IMR-90 (cell line): ENCODE data around the gene POLD3. TPM values are rescaled to one million over a fixed set of nuclear protein-coding genes. Genes with fewer than 3 reads are reported as not detected.

Experiments
- ATAC-seq: fragments of 200-7000 bp; cut with Tn5 transposase; 2 replicates; pipeline ENCODE4 v1.9.1; 2020; ENCODE audit warnings: low read depth, mild to moderate bottlenecking, moderate library complexity
- BruUV-seq: library from RNA; stranded (reverse); fragments of 400-500 nt; replicated peaks from 2 replicates; lab custom pipeline; 2021; lab: Mats Ljungman, UMichigan
- CTCF ChIA-PET: fragments of 300-600 bp; formaldehyde crosslinking; extraction: SDS; loops from one replicate; lab custom pipeline; 2021; ENCODE audit warnings: antibody characterized with exemption; lab: Yijun Ruan, JAX
- POLR2A ChIA-PET: fragments of 300-600 bp; sonication (Branson Sonifier 250); formaldehyde crosslinking; loops from one replicate; lab custom pipeline; 2022; ENCODE audit warnings: antibody characterized with exemption; ENCODE audit not compliant: unreplicated experiment; lab: Charles Lee
- DNase-seq: peaks from one replicate; pipeline ENCODE4 v3.0.0; 2013
- H2AFZ ChIP-seq: replicated peaks from 2 replicates; pipeline ENCODE3; 2013; ENCODE audit warnings: low read length, mild to moderate bottlenecking; ENCODE audit not compliant: poor library complexity
- H2AK5ac ChIP-seq: 2 replicates; pipeline ENCODE4 v1.6.1; 2013; ENCODE audit warnings: low read depth, low read length, inconsistent platforms
- H2AK9ac ChIP-seq: replicated peaks from 2 replicates; pipeline ENCODE3; 2013; ENCODE audit warnings: mild to moderate bottlenecking, low read depth, low read length, moderate library complexity; ENCODE audit not compliant: poor library complexity
- H2BK120ac ChIP-seq: 2 replicates; pipeline ENCODE4 v1.6.1; 2013; ENCODE audit warnings: low read depth, low read length, inconsistent platforms
- H2BK15ac ChIP-seq: 3 replicates; pipeline ENCODE4 v1.6.1; 2013; ENCODE audit warnings: low read depth, low read length, inconsistent platforms
- H2BK20ac ChIP-seq: 2 replicates; pipeline ENCODE4 v1.6.1; 2013; ENCODE audit warnings: low read depth, mild to moderate bottlenecking, inconsistent platforms, low read length, moderate library complexity
- H2BK5ac ChIP-seq: 2 replicates; pipeline ENCODE4 v1.6.1; 2013; ENCODE audit warnings: mild to moderate bottlenecking, low read depth, low read length, inconsistent platforms; ENCODE audit not compliant: poor library complexity, severe bottlenecking
- H3K14ac ChIP-seq: replicated peaks from 2 replicates; pipeline ENCODE4 v1.6.1; 2013; ENCODE audit warnings: low read depth, low read length, inconsistent platforms
- H3K18ac ChIP-seq: 2 replicates; pipeline ENCODE4 v1.6.1; 2013; ENCODE audit warnings: low read depth, low read length, control low read depth
- H3K23ac ChIP-seq: 2 replicates; pipeline ENCODE4 v1.6.1; 2013; ENCODE audit warnings: low read depth, low read length, inconsistent platforms
- H3K27ac ChIP-seq: 2 replicates; pipeline ENCODE4 v1.5.1; 2013; ENCODE audit warnings: mild to moderate bottlenecking, control low read depth, low read length; ENCODE audit not compliant: insufficient read depth
- H3K27me3 ChIP-seq: 2 replicates; pipeline ENCODE4 v1.6.1; 2013; ENCODE audit warnings: low read length; ENCODE audit not compliant: control insufficient read depth, insufficient read depth
- H3K36me3 ChIP-seq: 2 replicates; pipeline ENCODE4 v1.6.1; 2013; ENCODE audit warnings: low read length, mixed read lengths; ENCODE audit not compliant: control insufficient read depth, insufficient read depth
- H3K4ac ChIP-seq: 2 replicates; pipeline ENCODE4 v1.6.1; 2013; ENCODE audit warnings: low read depth, low read length, inconsistent platforms
- H3K4me1 ChIP-seq: 2 replicates; pipeline ENCODE4 v1.6.1; 2013; ENCODE audit warnings: low read length, mixed read lengths; ENCODE audit not compliant: control insufficient read depth, insufficient read depth
- H3K4me2 ChIP-seq: 2 replicates; pipeline ENCODE4 v1.6.1; 2013; ENCODE audit warnings: low read depth, mild to moderate bottlenecking, control low read depth, low read length, moderate library complexity
- H3K4me3 ChIP-seq: 2 replicates; pipeline ENCODE4 v1.5.1; 2013; ENCODE audit warnings: low read depth, mild to moderate bottlenecking, control low read depth, low read length, moderate library complexity; ENCODE audit not compliant: insufficient read depth
- H3K56ac ChIP-seq: 2 replicates; pipeline ENCODE4 v1.6.1; 2013; ENCODE audit warnings: low read length, inconsistent platforms; ENCODE audit not compliant: insufficient read depth; ENCODE audit errors: extremely low read depth
- H3K79me1 ChIP-seq, 2 experiments: 2 replicates each; pipeline ENCODE4 v1.6.1; 2013; ENCODE audit warnings: low read length in 2 of 2, inconsistent platforms in 1 of 2, low read depth in 1 of 2
- H3K9ac ChIP-seq: 2 replicates; pipeline ENCODE4 v1.6.1; 2013; ENCODE audit warnings: low read depth, low read length, control low read depth
- H3K9me1 ChIP-seq: 2 replicates; pipeline ENCODE4 v1.6.1; 2013; ENCODE audit warnings: low read length, inconsistent platforms; ENCODE audit not compliant: insufficient read depth
- H3K9me3 ChIP-seq: 2 replicates; pipeline ENCODE4 v1.6.1; 2013; ENCODE audit warnings: low read length; ENCODE audit not compliant: control insufficient read depth, insufficient read depth
- H4K20me1 ChIP-seq: 2 replicates; pipeline ENCODE4 v1.6.1; 2013; ENCODE audit warnings: low read length, inconsistent platforms; ENCODE audit not compliant: insufficient read depth
- H4K5ac ChIP-seq: 2 replicates; pipeline ENCODE4 v1.6.1; 2013; ENCODE audit warnings: mild to moderate bottlenecking, low read depth, low read length, control low read depth
- H4K8ac ChIP-seq, 2 experiments: 2 replicates each; pipeline ENCODE4 v1.6.1; 2013; ENCODE audit warnings: low read depth in 2 of 2, low read length in 2 of 2, control low read depth in 1 of 2, inconsistent platforms in 1 of 2
- H4K91ac ChIP-seq: 2 replicates; pipeline ENCODE4 v1.6.1; 2013; ENCODE audit warnings: low read depth, low read length, inconsistent platforms; ENCODE audit not compliant: insufficient read depth
- BHLHE40 ChIP-seq: fragments of 150-350 bp; IDR thresholded peaks from 2 replicates; pipeline ENCODE4 v1.6.1; 2016; ENCODE audit warnings: mild to moderate bottlenecking, low read depth, low read length
- CEBPB ChIP-seq: IDR thresholded peaks from 2 replicates; pipeline ENCODE4 v1.6.1; 2012; ENCODE audit warnings: low read depth, low read length, improper control_type of control experiment
- CHD1 ChIP-seq: IDR thresholded peaks from 2 replicates; pipeline ENCODE4 v1.6.1; 2012; ENCODE audit warnings: low read depth, low read length, improper control_type of control experiment
- FOS ChIP-seq: fragments of 150-350 bp; IDR thresholded peaks from 2 replicates; pipeline ENCODE4 v1.6.1; 2016; ENCODE audit warnings: low read depth, low read length
- MAZ ChIP-seq: IDR thresholded peaks from 2 replicates; pipeline ENCODE4 v1.6.1; 2012; ENCODE audit warnings: low read depth, mild to moderate bottlenecking, low read length, improper control_type of control experiment, moderate library complexity, borderline replicate concordance
- MXI1 ChIP-seq: IDR thresholded peaks from 2 replicates; pipeline ENCODE4 v1.6.1; 2012; ENCODE audit warnings: low read depth, mild to moderate bottlenecking, low read length, moderate library complexity, borderline replicate concordance
- RCOR1 ChIP-seq: IDR thresholded peaks from 2 replicates; pipeline ENCODE4 v1.6.1; 2012; ENCODE audit warnings: mild to moderate bottlenecking, low read length, improper control_type of control experiment; ENCODE audit not compliant: insufficient replicate concordance
- WGBS, 2 experiments: methylation state at CpG; one replicate each; pipeline versions ENCODE4 v1.1.5 to v1.1.7; 2013; ENCODE audit warnings: missing lambda C conversion rate in 2 of 2; ENCODE audit not compliant: insufficient read length in 1 of 2; ENCODE audit errors: extremely low coverage in 2 of 2; 5-methylcytosine and 5-hydroxymethylcytosine counted together
- dilution Hi-C: fragments of 300-500 bp; cut with HindIII; formaldehyde crosslinking; loops from one replicate; pipeline ENCODE4 v1.14.3; 2018; ENCODE audit warnings: low sequenced_read_pairs; ENCODE audit not compliant: unreplicated experiment
- in situ Hi-C: fragments of 300-500 bp; cut with MboI; formaldehyde crosslinking; loops from 3 replicates; pipeline ENCODE4 v1.14.3; 2019; ENCODE audit warnings: low sequenced_read_pairs, inconsistent platforms, mixed read lengths
- intact Hi-C: fragments of 100-400 bp; cut with micrococcal nuclease; formaldehyde crosslinking; loops from 2 replicates; pipeline ENCODE4 v1.10.0; 2022
- polyA plus RNA-seq, 3 experiments: library from polyadenylated mRNA; depleted of rRNA; stranded (reverse); fragments of >200 nt; gene quantifications; 2 replicates each; pipeline ENCODE4 v1.2.3, GENCODE V29; 2012; ENCODE audit warnings: low replicate concordance in 1 of 3
- total RNA-seq: library from RNA; depleted of rRNA; stranded (reverse); fragments of >200 nt; gene quantifications from 2 replicates; pipeline ENCODE4 v1.2.3, GENCODE V29; 2012

The POLD3 gene
- total and polyA plus RNA-seq, 2 of the 4 experiments (the other 2 are of a cell fraction): 9.1 to 9.2 TPM

GRCh38 chr11:74669211-74670160 is 77.1 kb downstream of the POLD3 start (continued):
- TF ChIP-seq MAZ (no peak), CEBPB (no peak), CHD1 (no peak)

GRCh38 chr11:74670171-74670570 is 77.8 kb downstream of the POLD3 start:
- peak overlapping the region; percentile 31; the same call in 1 of the 2 replicates for H4K91ac ChIP-seq

More at GRCh38 chr11:74670171-74670570, 77.8 kb downstream of the POLD3 start:
- intact Hi-C loops: no loop called here
- Histone ChIP-seq H2BK120ac (peak overlapping the region; percentile 54; the same call in 1 of the 2 replicates), H3K79me1 (no peaks in the 10 kb centered on the region; a peak in 1 of 4 replicates), H3K4me3 (no peak overlapping the region), H3K4ac (0 out of 2 replicates have a peak overlapping the region, but pooled peaks have one; percentile 46), H3K56ac (no peak overlapping the region), H3K27me3 (no peaks in the 10 kb centered on the region), H4K5ac (peak overlapping the region; percentile 73), H3K9me3 (peaks cover 2% of the 10 kb centered on the region; the same call in 1 of the 2 replicates), H3K23ac (no peak overlapping the region), H3K27ac (no peak overlapping the region; the same call in 1 of the 2 replicates), H3K9ac (no peak overlapping the region), H3K14ac (no peak overlapping the region; the same call in 1 of the 2 replicates), H2AK9ac (no peak overlapping the region), H3K9me1 (peaks cover 15% of the 10 kb centered on the region), H3K36me3 (no peaks in the 10 kb centered on the region), H3K4me1 (peaks cover 22% of the 10 kb centered on the region), H4K20me1 (no peaks in the 10 kb centered on the region), H2AK5ac (peak overlapping the region; percentile 93), H3K4me2 (no peak overlapping the region), H2BK5ac (peak overlapping the region; percentile 35), H4K8ac (peak overlapping the region in 1 of 2 experiments; percentile 36; a peak in 1 of 4 replicates), H2BK15ac (peak overlapping the region; percentile 31; the same call in 1 of the 3 replicates), H3K18ac (peak overlapping the region; percentile 31; the same call in 1 of the 2 replicates), H2BK20ac (peak overlapping the region; percentile 50; the same call in 1 of the 2 replicates), H2AFZ (peak overlapping the region; percentile 17)
- TF ChIP-seq MXI1 (no peak), RCOR1 (no peak), BHLHE40 (no peak), FOS (no peak)
- WGBS, 2 experiments: 96% methylated on average over 5 of the region's 7 CpGs; no CpG with 5 or more reads in 1 of the 2 experiments
- DNase-seq (no peak), ATAC-seq (no peak)
- no TSS peak for BruUV-seq
- in situ Hi-C loops: no loop called here
- dilution Hi-C loops: no loop called here
- POLR2A ChIA-PET: no interaction called here
- CTCF ChIA-PET: no interaction called here
